Left renal cortex interstitium (tissue), 4 donors: ENCODE results near the gene CDX2. TPM values are rescaled to one million over a fixed set of nuclear protein-coding genes. Genes with fewer than 3 reads are reported as not detected.

Experiments
- DNase-seq, 4 donors: peaks; one replicate each; pipeline ENCODE4 v3.0.0-alpha.2; 2013; ENCODE audit warnings: low read depth in 4 of 4, low spot score in 2 of 4, missing footprints in 1 of 4
- polyA plus RNA-seq, 4 donors: library from polyadenylated mRNA; unstranded; fragments of 120-200 nt; gene quantifications; one replicate each; pipeline ENCODE4 v1.2.1, GENCODE V29; 2013; ENCODE audit not compliant: insufficient read length in 4 of 4

CDX2 gene
- polyA plus RNA-seq, 4 donors, result not detected

DNA sequence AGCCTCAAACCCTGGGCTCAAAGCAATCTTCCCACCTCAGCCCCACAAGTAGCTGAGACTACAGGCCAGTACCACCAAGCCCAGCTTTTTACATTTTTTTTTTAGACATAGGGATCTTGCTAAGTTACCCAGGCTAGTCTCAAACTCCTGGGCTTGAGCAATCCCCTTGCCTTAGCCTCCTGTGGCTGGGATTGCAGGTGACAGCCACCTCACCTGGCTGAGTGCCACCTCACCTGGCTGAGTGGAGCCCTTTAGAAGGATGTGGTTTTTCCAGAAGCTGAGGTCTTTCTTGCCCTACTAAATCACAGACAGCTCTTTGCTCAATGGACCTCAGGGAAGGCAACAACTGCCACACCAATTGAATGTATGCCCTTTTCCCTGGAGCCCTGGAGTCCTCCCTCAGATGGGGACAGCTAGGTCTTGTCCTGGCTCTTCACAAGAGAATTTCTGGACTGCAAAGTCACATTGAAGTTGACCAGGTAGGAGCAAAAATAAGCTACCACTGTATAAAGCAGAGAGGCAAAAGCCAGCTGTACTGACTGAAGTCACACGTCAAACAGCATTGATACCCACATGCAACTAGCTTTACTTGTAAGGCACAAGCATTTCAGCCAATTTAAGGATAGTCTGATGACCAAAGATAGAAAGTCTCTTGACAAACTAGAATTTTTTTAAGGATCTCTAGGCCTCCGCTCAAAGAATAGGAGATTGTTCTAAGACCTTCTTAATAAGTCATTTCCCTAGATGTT, 35.4 kb downstream of the CDX2 start:
- no peak for DNase-seq

DNA sequence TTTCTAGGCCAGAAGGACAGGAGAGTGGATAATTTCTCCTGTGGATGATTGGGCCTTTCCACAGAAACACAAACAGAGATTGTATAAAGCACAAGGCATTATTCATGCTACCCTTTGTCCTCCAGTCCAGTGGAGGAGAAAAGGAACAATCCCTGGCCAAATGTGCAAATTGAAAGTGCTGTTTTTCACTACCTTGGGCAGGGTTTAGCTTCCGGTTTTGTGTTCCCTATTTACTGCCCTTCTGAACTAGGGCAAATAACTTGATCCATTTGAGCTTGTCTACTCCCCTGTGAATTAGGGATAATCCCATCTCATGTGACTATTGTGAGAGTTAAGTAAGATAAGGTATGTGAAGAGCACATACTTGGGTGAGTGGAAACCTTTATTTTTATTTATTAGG, 36.0 kb downstream of the CDX2 start:
- DNase-seq, result no peak

DNA sequence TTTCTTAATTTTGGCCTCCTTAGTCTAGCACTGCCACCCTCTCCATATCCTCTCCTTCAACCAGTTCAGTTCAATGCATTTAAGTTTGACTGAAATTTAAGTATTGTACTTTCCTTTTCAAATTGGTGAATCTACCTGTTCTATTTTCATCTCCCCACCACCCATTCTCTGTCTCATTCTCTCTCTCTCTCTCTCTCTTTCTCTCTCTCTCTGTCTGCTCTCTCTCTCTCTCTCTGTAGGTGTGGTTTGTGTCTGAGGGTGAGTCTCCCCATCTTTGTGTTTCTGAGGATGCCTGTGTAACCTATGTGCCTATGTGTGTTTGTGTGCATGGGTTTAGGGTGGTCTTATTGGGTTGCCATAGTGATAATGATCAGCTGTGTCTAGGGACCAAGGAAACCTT, 39.2 kb downstream of the CDX2 start:
- no peak for DNase-seq

DNA sequence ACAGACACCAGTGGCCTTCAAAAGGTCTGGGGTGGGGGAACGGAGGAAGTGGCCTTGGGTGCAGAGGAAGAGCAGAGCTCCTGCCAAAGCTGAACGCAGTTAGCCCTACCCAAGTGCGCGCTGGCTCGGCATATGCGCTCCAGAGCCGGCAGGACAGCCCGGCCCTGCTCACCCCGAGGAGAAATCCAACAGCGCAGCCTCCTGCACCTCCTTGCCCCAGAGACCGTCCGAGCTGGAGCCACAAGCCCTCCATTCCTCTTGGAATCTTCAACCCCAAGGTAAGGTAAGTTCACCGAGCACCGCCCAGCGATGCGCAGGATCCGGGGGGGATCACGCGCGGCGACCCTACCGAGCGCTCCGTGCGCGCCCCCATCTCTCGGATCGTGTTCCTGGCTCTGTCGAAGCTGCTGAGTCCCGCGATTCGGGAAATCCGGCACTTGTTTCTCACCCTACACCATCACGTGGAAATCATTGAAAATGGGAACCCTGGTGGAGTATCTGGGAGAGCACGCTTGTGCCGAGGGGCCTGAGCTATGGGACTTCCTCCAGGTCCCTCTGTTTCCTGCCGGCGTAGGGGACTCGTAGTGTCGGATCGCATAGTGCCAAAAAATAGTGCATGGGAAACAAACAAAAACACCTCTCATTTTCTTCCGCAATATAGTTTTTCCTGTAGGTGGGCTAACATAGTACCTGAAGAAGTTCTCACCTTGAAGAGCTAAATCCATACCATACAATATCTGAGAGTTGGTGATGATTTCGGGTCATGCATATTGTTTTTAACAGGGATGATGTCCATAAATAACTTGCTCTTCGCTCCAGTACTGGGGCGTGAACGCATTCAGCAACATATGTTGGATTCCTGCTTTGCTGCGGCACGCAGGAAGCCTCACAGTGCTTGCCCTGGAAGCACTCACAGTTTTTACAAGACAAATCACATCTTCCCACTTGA, 40.0 kb downstream of the CDX2 start:
- no peak for DNase-seq

DNA sequence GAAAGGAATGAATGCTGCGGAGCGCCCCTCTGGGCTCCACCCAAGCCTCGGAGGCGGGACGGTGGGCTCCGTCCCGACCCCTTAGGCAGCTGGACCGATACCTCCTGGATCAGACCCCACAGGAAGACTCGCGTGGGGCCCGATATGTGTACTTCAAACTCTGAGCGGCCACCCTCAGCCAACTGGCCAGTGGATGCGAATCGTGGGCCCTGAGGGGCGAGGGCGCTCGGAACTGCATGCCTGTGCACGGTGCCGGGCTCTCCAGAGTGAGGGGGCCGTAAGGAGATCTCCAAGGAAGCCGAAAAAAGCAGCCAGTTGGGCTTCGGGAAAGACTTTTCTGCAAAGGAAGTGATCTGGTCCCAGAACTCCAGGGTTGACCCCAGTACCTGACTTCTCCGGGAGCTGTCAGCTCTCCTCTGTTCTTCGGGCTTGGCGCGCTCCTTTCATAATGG, 40.7 kb downstream of the CDX2 start:
- no peak for DNase-seq

DNA sequence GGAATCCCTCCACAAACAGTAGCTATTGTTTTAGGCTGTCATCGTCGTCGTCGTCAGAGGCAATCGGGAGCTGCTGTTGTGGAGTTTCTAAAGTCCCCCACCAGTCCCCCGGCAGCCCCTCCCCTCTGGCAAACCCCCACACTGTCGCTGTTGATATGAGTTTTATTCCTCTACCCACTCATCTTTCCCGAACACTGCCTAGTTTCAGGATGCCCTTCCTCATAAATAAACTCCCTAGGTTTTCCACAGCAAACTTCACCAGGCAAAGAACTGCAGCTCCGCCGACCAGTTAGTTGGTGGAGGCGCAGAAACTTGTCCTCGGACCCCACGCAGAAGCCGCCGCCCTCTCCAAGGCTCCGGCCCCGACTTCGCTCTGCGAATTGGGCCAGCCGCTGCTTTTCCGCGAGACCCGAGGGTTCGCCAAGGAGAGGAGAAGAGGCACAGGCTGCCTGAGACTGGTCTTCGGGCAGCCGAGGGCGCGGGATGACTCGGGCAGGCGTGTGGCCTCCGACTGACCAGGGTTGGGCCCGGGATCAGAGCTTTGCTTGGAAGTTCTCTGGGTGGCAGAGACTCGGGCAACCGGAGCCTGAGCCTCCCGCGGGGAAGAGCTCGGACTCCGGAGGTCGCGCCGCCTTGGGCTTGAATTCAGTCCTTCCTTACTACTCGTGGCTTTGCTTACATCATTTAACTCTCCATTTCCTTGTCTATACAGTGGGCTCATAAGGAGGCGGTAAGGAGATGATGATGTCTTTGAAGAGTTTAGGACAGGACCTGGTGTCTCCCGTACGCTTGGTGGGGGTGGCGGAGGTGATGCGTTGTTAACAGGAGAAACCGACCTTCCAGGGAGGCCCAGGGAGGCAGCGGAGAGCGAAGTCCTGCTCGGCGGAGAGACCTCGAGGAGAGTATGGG, 41.4 kb downstream of the CDX2 start:
- no peak for DNase-seq

DNA sequence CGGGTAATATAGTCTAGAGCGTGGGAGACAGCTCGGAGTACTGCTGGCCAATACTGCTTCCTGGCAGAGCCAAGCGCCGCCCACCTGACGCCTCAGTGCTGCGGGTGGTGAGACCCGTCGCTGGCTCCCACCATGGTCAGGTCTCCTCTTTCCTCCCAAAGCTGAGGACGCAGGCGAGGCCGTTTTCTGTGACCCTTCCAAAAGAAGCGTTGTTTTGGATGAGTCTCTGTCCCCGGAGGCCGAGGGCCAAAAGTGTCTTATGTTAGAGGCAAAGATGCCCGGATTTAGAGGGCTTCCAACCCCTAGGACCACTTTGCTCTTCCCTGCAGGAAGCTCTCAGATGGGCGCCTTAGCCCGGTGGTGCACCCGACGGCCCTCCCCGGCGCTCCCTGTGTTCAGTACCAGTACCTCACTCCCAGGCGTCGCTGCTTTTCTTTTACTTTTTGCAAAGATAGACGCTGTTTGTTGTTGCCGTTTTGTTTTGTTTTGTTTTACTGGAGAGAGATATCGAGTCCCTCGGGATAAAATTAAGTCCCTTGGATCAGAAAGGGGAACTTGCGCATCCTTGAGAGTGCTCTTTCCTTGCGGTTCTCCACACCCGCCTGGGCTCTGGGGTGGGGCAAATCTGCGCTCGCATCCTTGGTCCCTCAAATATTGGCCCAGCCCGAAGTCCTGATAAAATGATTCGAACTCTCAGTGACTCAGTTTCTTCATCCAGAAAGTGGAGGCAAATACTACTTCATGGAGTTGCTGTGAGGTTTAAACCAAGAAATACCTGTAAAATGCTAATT, 42.3 kb downstream of the CDX2 start:
- no peak for DNase-seq

DNA sequence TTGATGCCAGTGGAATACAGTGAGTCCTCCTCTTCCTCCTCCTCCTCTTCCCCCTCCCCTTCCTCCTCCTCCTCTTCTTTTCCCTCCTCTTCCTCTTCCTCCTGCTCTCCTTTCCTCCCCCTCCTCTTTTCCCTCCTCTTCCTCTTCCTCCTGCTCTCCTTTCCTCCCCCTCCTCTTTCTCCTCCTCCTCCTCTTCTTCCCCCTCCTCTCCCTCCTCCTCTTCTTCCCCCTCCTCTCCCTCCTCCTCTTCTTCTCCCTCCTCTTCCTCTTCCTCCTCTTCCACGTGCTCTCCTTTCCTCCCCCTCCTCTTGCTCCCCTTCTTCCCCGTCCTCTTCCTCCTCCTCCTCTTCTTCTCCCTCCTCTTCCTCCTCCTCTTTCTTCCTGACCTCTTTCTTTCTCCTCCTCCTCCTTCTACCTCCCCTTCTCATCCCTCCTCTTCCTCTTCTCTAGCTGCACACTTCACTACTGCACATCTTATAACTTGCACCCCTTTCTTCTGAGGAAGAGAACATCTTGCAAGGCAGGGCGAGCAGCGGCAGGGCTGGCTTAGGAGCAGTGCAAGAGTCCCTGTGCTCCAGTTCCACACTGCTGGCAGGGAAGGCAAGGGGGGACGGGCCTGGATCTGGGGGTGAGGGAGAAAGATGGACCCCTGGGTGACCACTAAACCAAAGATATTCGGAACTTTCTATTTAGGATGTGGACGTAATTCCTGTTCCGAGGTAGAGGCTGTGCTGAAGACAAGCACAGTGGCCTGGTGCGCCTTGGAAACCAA, 43.7 kb downstream of the CDX2 start:
- no peak for DNase-seq

DNA sequence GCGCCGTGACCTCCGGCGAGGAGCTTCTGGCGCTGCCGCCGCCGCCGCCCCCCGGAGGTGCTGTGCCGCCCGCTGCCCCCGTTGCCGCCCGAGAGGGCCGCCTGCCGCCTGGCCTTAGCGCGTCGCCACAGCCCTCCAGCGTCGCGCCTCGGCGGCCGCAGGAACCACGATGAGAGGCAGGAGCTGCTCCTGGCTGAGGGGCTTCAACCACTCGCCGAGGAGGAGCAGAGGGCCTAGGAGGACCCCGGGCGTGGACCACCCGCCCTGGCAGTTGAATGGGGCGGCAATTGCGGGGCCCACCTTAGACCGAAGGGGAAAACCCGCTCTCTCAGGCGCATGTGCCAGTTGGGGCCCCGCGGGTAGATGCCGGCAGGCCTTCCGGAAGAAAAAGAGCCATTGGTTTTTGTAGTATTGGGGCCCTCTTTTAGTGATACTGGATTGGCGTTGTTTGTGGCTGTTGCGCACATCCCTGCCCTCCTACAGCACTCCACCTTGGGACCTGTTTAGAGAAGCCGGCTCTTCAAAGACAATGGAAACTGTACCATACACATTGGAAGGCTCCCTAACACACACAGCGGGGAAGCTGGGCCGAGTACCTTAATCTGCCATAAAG, 44.5 kb downstream of the CDX2 start:
- DNase-seq, result no peak

DNA sequence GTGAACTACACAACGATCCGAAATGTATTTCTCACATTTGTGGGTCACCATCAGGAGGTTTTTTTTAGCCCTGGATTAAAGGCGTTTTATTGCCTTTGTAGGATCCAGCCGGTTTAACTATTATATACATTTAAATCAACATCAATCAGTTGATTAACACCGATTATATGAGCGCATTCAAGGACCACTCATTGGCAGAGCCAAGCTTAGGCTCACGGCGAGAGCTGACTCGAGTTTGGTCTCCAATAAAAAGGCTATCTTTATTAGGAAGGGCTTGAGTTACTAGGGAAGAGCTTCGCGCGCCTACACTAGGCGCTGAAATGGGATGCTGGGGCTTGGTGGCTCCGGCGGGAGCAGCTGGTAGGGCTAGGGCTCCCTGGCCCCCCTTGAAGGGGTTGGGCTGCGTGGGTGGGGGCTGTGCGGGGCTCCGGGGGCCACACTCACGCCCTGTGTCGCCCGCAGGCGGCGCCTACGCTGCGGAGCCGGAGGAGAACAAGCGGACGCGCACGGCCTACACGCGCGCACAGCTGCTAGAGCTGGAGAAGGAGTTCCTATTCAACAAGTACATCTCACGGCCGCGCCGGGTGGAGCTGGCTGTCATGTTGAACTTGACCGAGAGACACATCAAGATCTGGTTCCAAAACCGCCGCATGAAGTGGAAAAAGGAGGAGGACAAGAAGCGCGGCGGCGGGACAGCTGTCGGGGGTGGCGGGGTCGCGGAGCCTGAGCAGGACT, 45.2 kb downstream of the CDX2 start:
- DNase-seq, result no peak

DNA sequence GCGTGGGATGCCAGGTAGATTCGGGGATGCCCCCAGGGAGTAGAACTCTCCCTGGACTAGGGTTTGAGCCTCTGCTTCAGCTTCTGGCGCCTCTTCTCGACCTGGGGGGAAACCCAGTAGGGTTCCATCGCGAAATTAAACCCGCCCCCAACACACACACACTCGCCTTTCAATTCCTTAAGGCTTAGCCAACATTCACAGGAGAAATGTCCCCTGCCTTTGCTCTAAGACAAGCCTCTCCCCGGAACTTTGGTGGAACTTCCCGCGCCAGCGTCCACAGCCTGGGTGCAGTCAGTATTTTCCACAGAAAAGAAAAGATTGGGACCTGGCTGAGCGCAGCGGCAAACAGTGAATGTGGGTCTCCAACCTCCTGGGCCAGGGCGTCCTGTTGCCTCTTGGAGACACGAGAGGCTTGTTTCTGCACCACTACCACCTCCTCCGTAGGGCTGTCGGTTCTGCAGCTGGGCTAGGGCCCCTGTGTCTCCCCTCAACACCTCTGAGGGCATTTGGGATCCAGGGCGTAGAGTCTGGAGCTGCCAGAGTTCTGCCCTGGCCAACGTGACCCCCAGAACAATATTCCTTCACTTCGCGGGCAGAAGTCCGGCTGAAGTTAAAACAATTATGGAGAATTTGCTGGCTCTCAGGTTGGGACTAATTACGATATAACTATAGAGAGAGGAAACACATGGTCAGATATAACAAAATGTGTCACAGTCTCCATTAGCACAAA, 46.1 kb downstream of the CDX2 start:
- no peak for DNase-seq

DNA sequence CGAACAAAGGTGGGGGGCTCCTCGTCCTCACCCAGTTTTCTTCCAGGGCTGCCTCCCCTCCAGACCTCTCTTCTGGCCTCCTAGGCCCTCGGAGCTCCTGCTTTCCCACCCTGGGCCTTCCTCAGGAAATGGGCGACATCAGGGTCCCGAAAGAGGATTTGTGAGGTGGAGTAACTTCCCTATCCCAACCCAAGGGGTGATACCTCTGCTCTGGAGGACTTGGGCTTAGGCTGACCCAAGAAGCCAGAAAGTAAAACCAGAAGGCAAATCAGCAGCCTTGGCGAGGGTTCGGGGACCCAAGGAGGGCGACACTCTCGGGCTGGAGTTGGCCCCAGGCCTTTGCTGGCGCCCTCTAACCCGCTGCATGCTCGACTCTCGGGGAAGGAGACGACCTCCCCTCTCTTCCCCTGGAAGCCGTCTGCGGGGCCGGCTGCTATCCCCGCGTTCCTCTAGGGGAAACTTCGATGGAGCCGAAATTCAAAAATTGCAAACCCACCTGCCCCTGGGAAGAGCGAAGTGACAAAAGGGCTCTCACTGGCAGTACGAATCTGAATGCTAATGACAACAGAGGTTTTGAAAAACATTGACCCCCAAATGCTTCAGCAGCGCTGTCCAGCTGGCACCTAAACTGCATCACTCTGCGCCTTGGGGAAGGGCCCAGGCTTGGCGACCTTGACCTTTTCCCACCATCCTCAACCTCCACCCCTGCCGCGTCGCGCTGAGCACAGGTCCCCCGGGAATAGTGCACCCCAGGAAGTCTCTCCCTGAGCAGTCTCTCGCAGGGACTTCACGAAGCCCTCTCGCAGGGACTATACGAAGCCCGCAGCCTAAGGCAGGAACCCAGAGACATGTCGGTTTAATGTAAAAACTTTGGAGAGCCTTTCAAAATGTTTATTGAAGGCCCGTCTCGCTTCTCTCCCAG, 46.9 kb downstream of the CDX2 start:
- no peak for DNase-seq

DNA sequence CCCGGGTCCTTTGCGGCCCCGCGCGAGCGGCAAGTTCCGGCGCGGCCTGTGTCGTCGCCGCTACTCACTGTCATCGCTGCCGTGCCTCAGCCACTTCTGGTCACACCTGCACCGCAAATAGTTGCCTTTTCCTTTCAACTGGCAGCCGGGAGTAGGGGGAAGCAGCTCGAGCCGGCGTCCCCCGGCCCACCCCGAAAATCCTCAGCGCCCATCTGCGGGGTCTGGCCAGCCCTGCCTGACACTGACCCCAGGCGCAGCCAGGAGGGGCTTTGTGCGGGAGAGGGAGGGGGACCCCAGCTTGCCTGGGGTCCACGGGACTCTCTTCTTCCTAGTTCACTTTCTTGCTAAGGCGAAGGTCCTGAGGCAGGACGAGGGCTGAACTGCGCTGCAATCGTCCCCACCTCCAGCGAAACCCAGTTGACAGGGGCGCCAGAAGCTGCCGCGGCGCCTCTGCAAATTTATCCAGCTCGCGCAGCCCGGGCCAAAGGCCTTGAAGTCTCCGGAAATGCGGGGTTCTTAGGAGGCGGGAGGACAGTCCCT, 47.6 kb downstream of the CDX2 start:
- no peak for DNase-seq

DNA sequence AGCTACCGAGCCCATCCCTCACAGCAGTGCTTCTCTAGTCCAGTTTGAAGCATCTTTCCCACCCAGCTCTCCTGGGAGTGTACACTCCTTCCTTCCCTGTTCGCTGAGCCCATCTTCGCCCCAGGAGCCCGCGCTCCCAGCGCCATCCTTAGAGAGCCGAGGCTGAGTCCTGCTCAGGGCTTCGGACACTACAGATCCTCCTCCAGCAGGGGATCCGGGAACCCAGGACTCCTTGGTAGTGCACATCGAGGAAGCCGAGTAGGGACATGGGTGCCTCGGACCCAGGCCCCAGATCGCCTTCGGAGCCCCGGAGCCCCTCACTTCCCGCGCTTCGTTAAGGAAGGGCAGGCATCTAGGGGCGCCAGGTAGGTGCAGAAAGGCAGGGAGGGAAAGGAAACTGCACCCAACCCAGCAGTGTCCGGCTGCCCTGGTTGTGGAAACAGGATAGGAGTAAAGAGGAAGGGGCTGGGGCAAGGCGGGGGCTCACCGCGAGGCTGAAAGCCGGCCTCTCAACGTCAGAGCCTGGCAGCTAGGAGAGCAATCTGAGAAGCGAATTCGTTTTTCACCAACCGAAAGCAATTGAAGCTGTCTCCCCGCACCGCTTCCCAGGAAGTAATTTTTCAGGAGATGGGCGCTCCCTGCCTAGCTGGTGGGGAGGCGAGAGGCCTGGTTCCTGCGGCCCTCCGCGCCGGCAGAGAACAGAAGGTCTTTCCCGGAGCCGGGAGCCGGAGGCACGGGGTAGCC, 48.3 kb downstream of the CDX2 start:
- DNase-seq, result no peak

DNA sequence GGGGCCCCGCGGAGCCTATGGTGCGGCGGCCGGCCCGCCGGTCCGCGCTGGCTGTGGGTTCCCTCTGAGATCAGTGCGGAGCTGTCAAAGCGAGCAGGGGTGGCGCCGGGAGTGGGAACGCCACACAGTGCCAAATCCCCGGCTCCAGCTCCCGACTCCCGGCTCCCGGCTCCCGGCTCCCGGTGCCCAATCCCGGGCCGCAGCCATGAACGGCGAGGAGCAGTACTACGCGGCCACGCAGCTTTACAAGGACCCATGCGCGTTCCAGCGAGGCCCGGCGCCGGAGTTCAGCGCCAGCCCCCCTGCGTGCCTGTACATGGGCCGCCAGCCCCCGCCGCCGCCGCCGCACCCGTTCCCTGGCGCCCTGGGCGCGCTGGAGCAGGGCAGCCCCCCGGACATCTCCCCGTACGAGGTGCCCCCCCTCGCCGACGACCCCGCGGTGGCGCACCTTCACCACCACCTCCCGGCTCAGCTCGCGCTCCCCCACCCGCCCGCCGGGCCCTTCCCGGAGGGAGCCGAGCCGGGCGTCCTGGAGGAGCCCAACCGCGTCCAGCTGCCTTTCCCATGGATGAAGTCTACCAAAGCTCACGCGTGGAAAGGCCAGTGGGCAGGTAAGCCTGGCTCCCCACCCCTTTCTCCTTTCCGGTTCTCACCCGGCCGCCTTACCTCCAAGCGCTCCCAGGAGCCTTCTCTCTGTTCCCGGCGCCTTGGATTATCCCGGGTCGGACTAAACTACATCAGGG, 49.0 kb downstream of the CDX2 start, which contains the start of gene PDX1:
TSS of gene PDX1 (plus strand) at position 67 of the 743 bp plus-strand sequence. CDS start at position 206, 139 bp downstream.
- no peak for DNase-seq
